Thyroid gland (tissue), 4 donors: ENCODE data around the gene NR2C2AP. TPM values are rescaled to one million over a fixed set of nuclear protein-coding genes. Genes with fewer than 3 reads are reported as not detected.

ENCODE experiments used
- DNase-seq, 2 donors: peaks; one replicate each; pipeline ENCODE4 v3.0.0-alpha.2; 2019
- H3K27ac ChIP-seq, 3 donors: fragments of 200-600 bp; sonication (generic); 1 replicate in 2 of 3; 2 replicates in 1 of 3; pipeline ENCODE4 v1.5.1; 2016 to 2019; ENCODE audit warnings: mild to moderate bottlenecking in 1 of 3, moderate library complexity in 1 of 3
- H3K27me3 ChIP-seq: fragments of 200-600 bp; sonication (generic); one replicate; pipeline ENCODE4 v1.5.1; 2019
- H3K36me3 ChIP-seq, 2 donors: fragments of 200-600 bp; sonication (generic); one replicate each; pipeline ENCODE4 v1.5.1; 2016 to 2019
- H3K4me1 ChIP-seq, 2 donors: fragments of 200-600 bp; sonication (generic); one replicate each; pipeline ENCODE4 v1.5.1; 2017 to 2019
- H3K4me3 ChIP-seq, 3 donors: fragments of 200-600 bp; sonication (generic); replicated peaks in 1 of 3; 1 replicate in 2 of 3; 2 replicates in 1 of 3; pipeline ENCODE4 v1.5.1; 2016; ENCODE audit warnings: mild to moderate bottlenecking in 1 of 3
- H3K9me3 ChIP-seq: fragments of 200-600 bp; sonication (generic); one replicate; pipeline ENCODE4 v1.5.1; 2017
- POLR2A ChIP-seq, 2 donors: fragments of 450-650 bp; IDR thresholded peaks; one replicate each; pipeline ENCODE4 v1.6.1; 2017; ENCODE audit warnings: antibody characterized with exemption in 2 of 2, mild to moderate bottlenecking in 2 of 2, moderate library complexity in 1 of 2
- WGBS, 2 donors: methylation state at CpG; one replicate each; pipeline ENCODE4 v1.1.5; 2017; 5-methylcytosine and 5-hydroxymethylcytosine counted together
- intact Hi-C: fragments of 100-400 bp; cut with DNase I; formaldehyde crosslinking; loops from one replicate; pipeline ENCODE4 v1.15.1; 2023
- total RNA-seq, 4 donors: library from RNA; depleted of rRNA; stranded (reverse); fragments of >200 nt; gene quantifications; one replicate each; pipeline ENCODE4 v1.2.3, GENCODE V29; 2016
- TF ChIP-seq, protein P1 (sequence below), 6 experiments: fragments of 200-600 bp in 3 of 6; fragments of 450-650 bp in 3 of 6; sonication (generic) in 3 of 6; IDR thresholded peaks; one replicate each; pipeline ENCODE4 v1.5.1; 2016 to 2019; ENCODE audit warnings: antibody characterized with exemption in 6 of 6, mild to moderate bottlenecking in 2 of 6, inconsistent platforms in 1 of 6, moderate library complexity in 1 of 6

Gene NR2C2AP
- total RNA-seq, 4 donors from 2014 or later: 6.6 to 16.8 (median 7.6) TPM

DNA sequence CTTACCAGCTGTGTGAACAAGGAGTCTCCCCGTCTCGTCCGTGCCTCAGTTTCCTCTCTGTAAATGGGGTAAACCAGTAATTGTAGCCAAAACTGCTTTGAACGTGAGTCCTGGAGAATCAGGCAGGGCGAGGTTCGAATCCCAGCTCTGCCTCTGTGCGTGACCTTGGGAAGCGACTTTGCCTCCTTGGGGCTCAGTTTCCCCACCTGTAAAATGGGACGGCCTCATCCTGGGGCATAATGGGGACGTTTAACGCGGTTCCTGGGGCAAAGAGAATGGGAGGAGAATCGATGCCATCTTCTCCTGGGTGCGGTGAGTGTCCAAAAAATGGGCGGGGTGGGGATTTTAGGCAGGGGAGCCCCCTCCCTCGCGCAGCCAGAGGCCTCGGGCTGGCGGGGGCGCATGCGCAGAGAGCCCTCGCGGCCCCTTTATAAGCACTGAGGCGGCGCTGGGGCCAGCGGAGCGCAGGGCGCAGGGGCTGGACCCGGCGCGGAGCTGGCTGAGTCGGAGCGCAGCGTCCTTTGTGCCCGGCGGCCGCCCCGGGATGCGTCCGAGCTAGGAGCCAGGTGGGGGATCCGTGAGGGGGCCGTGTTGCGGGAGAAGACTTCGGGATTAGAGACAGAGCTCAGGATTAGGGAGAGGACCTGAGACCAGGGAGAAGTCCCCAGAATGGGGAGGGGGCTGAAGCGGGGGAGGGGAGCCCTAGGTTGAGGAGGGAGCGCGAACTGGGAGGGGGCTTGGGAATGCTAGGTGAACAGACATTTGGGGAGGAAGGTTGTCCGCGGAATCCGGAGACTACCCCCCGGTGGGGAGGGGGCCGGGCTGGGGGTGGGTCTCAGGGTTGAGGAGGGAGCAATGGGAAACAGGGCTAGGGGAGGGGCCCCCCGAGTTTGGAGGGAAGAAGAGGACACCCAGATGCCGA, 8.5 kb upstream of the NR2C2AP start, which contains the start of gene NCAN:
Gene NCAN, plus strand, starts transcription at position 460 of the 922 bp plus-strand sequence. CDS start 4,996 bp downstream, outside the sequence.
- Histone ChIP-seq H3K4me1 (no peaks in the 10 kb centered on the region), H3K36me3 (no peaks in the 10 kb centered on the region), H3K27ac (no peak within 1 kb of the TSS), H3K27me3 (peaks cover 5% of the 10 kb centered on the region), H3K4me3 (no peak within 1 kb of the TSS), H3K9me3 (no peaks in the 10 kb centered on the region)
- no peak for DNase-seq
- 7 to 11% methylated on average over 49 to 54 of the region's 54 CpGs for WGBS, 2 donors
- intact Hi-C loops: no loop called here
- TF ChIP-seq, protein P1, sequence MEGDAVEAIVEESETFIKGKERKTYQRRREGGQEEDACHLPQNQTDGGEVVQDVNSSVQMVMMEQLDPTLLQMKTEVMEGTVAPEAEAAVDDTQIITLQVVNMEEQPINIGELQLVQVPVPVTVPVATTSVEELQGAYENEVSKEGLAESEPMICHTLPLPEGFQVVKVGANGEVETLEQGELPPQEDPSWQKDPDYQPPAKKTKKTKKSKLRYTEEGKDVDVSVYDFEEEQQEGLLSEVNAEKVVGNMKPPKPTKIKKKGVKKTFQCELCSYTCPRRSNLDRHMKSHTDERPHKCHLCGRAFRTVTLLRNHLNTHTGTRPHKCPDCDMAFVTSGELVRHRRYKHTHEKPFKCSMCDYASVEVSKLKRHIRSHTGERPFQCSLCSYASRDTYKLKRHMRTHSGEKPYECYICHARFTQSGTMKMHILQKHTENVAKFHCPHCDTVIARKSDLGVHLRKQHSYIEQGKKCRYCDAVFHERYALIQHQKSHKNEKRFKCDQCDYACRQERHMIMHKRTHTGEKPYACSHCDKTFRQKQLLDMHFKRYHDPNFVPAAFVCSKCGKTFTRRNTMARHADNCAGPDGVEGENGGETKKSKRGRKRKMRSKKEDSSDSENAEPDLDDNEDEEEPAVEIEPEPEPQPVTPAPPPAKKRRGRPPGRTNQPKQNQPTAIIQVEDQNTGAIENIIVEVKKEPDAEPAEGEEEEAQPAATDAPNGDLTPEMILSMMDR (IDR thresholded peaks at IDR 0.05): no peak
- no peak for TF ChIP-seq POLR2A (IDR thresholded peaks at IDR 0.05)

DNA sequence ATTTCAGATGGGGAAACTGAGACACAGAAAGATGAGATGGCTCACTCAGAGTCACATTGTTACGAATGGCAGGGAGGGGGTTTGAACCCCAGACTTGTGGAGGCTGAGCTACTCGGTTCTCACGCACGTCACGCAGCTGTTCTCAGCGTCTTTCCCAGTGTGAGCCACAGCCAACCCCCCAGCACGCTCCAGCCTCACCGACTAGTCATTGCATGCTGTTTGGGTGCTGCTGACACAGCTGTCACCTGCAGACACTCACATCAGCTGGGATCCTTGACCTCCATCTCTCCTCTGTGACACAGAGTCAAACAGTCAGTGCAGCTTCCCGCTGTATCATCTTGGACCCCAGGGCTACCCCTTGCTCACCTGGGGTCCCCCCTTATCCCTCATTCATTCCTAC, 6.2 kb upstream of the NR2C2AP start:
- Histone ChIP-seq H3K27ac (no peak overlapping the region), H3K27me3 (peaks cover 5% of the 10 kb centered on the region), H3K4me3 (no peak overlapping the region), H3K36me3 (no peaks in the 10 kb centered on the region), H3K4me1 (peaks cover 0 to 9% of the 10 kb centered on the region in 2 donors), H3K9me3 (no peaks in the 10 kb centered on the region)
- WGBS, 2 donors: 42 to 43% methylated on average over 9 of the region's 9 CpGs
- intact Hi-C loops: no loop called here
- TF ChIP-seq, protein P1 (IDR thresholded peaks at IDR 0.05): no peak
- TF ChIP-seq POLR2A (IDR thresholded peaks at IDR 0.05): no peak
- no peak for DNase-seq

GRCh38 chr19:19207637-19208572, 4.7 kb upstream of the NR2C2AP start:
- intact Hi-C loops: no loop called here
- DNase-seq: no peak
- WGBS, 2 donors: 54 to 75% methylated on average over 4 to 8 of the region's 8 CpGs
- H3K4me1 ChIP-seq: peaks cover under 1 to 9% of the 10 kb centered on the region in 2 donors
- no peak overlapping the region for H3K27ac ChIP-seq
- H3K36me3 ChIP-seq: no peaks in the 10 kb centered on the region
- H3K9me3 ChIP-seq: no peaks in the 10 kb centered on the region
- TF ChIP-seq POLR2A (IDR thresholded peaks at IDR 0.05): no peak
- TF ChIP-seq, protein P1 (IDR thresholded peaks at IDR 0.05): no peak
- H3K4me3 ChIP-seq: no peak overlapping the region
- peaks cover 5% of the 10 kb centered on the region for H3K27me3 ChIP-seq

DNA sequence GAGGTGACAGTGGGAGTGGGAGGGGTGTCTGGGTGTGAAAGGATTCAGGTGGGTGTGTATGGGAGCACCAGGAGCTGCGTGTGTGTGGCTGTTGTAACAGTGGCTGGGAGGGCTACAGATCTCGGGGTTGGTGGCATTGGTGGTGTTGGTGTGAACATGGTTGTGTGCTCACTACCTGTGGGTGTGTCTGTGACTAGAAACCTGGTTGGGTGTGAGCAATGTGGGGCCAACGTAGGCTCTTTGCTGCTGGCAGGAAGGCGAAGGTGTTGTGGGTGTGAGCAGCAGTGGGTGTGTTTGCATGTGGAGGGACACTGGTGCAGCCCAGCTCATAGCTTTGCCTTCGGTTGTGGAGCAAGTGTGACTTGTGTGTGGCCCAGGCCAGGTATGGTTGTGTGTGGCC, 3.7 kb upstream of the NR2C2AP start:
- peaks cover 8 to 19% of the 10 kb centered on the region in 2 donors for H3K4me1 ChIP-seq
- H3K9me3 ChIP-seq: no peaks in the 10 kb centered on the region
- TF ChIP-seq, protein P1 (IDR thresholded peaks at IDR 0.05): no peak
- TF ChIP-seq POLR2A (IDR thresholded peaks at IDR 0.05): no peak
- H3K27me3 ChIP-seq: peaks cover 5% of the 10 kb centered on the region
- H3K27ac ChIP-seq: no peak overlapping the region
- 77% methylated on average over 5 of the region's 5 CpGs for WGBS, 2 donors
- H3K4me3 ChIP-seq: no peak overlapping the region
- no peaks in the 10 kb centered on the region for H3K36me3 ChIP-seq
- intact Hi-C loops: no loop called here
- DNase-seq: no peak
